ENCODE data around the gene ZFP57.

DNA sequence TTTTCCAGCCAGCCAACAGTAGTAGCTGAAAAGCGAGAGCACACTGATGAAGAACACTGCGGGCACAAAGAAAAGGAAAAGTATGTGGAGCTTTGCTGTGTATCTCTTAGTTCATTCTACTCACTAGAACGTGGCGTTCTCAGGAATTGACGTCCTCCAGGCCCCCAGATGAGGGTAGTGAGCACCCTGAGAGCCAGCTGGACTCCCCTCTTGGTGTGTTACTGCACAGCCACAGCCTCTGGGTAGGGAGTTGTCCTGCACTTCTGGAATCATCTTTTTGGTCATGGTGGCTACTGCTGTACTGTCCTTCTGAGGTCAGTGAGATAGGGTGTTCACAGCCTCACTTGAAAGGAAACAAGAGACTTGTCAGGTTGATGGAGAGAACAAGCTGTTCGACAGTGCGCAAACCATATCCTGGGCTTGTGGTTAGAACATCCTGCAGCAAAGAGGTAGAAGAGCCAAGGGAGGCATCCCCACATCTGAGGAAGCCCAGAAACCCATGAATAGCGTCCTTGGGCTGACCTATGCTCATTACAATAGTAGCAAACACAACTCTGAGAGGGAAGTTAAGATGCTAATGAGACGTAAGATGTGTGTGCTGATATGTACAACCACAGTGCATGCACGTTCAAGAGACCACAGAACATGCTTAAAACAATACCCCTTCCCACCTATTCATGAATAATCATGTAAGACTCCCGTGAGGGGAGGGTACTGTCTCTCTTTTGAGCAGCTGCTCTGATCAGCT is 27.7 kb upstream of the ZFP57 start:
- TF ChIP-seq CTCF (IDR thresholded peaks at IDR 0.05) (no peak), POLR2A (IDR thresholded peaks at IDR 0.05) (no peak), POLR2AphosphoS5 (IDR thresholded peaks at IDR 0.05) (no peak)
